ENCODE data around the gene PTPRO.

PTPRO gene

GRCh38 chr12:15344561-15344960 lies 22.3 kb downstream of the PTPRO start:
- H3K27ac ChIP-seq = no peak overlapping the region
- TF ChIP-seq ZFX (IDR thresholded peaks at IDR 0.05) (no peak), CTCF (conservative IDR thresholded peaks at IDR 0.05) (no peak)

- H3K27ac ChIP-seq = no peak overlapping the region
- no peak for TF ChIP-seq CTCF (conservative IDR thresholded peaks at IDR 0.05)
- no peak for TF ChIP-seq ZFX (IDR thresholded peaks at IDR 0.05)
These were observed 24.2 kb downstream of the PTPRO start for GRCh38 chr12:15346488-15346887.

GRCh38 chr12:15350643-15351042 lies 28.3 kb downstream of the PTPRO start:
- no peak for TF ChIP-seq CTCF (conservative IDR thresholded peaks at IDR 0.05)
- no peak for TF ChIP-seq ZFX (IDR thresholded peaks at IDR 0.05)
- H3K27ac ChIP-seq = no peak overlapping the region

- no peak overlapping the region for H3K27ac ChIP-seq
- TF ChIP-seq CTCF (conservative IDR thresholded peaks at IDR 0.05) = no peak
- TF ChIP-seq ZFX (IDR thresholded peaks at IDR 0.05) = no peak
These were observed 33.5 kb downstream of the PTPRO start for GRCh38 chr12:15355766-15356165.

GRCh38 chr12:15356951-15357364 lies 34.6 kb downstream of the PTPRO start:
- TF ChIP-seq CTCF (conservative IDR thresholded peaks at IDR 0.05) = no peak
- TF ChIP-seq ZFX (IDR thresholded peaks at IDR 0.05) = no peak
- no peak overlapping the region for H3K27ac ChIP-seq

- TF ChIP-seq ZFX (IDR thresholded peaks at IDR 0.05) (no peak), CTCF (conservative IDR thresholded peaks at IDR 0.05) (no peak)
- no peak overlapping the region for H3K27ac ChIP-seq
These were observed 42.2 kb downstream of the PTPRO start for GRCh38 chr12:15364221-15365160.

GRCh38 chr12:15368812-15369211 lies 46.5 kb downstream of the PTPRO start:
- H3K27ac ChIP-seq = no peak overlapping the region
- TF ChIP-seq CTCF (conservative IDR thresholded peaks at IDR 0.05) (no peak), ZFX (IDR thresholded peaks at IDR 0.05) (no peak)
